CD4-positive, alpha-beta T cell treated with Interleukin-1 beta for 1 hour (primary cell): ENCODE measurements around the gene GATAD2B.
"Not testable (repeated sequence)": the region's sequence is repeated elsewhere in the genome, so short reads cannot be mapped to it uniquely, and the experiment has no call there.

Experiments used
- DNase-seq, 2 donors: peaks; one replicate each; pipeline ENCODE4 v3.0.0-alpha.2; 2020 to 2022

The GATAD2B gene

GRCh38 chr1:153793973-153794615 is 128.7 kb downstream of the GATAD2B start:
- no peak for DNase-seq

GRCh38 chr1:153793261-153793972 is 129.4 kb downstream of the GATAD2B start:
- no peak for DNase-seq

- DNase-seq, result no peak
These were observed 130.1 kb downstream of the GATAD2B start for GRCh38 chr1:153792631-153793041.

GRCh38 chr1:153791648-153792253 is 131.0 kb downstream of the GATAD2B start:
- peak in 1 of 2 donors; percentile 52 for DNase-seq

- peak; percentile 41 to 72 for DNase-seq
These were observed 131.7 kb downstream of the GATAD2B start for GRCh38 chr1:153790966-153791647.

GRCh38 chr1:153790313-153790965 is 132.3 kb downstream of the GATAD2B start:
- DNase-seq, result peak in 1 of 2 donors; percentile 53

- DNase-seq, result no peak
These were observed 133.2 kb downstream of the GATAD2B start for GRCh38 chr1:153789478-153790034.

- DNase-seq, result no peak
These were observed 136.6 kb downstream of the GATAD2B start for GRCh38 chr1:153786038-153786790.

GRCh38 chr1:153783233-153784190 is 139.3 kb downstream of the GATAD2B start:
- peak; percentile 92 for DNase-seq

GRCh38 chr1:153782648-153783047 is 140.1 kb downstream of the GATAD2B start:
- DNase-seq, result not testable (repeated sequence)

- no peak for DNase-seq
These were observed 142.2 kb downstream of the GATAD2B start for GRCh38 chr1:153780551-153780950.

- DNase-seq, result no peak
These were observed 142.8 kb downstream of the GATAD2B start for GRCh38 chr1:153779781-153780541.

- DNase-seq, result no peak
These were observed 143.8 kb downstream of the GATAD2B start for GRCh38 chr1:153778824-153779519.

- DNase-seq, result no peak
These were observed 144.5 kb downstream of the GATAD2B start for GRCh38 chr1:153778051-153778823.

GRCh38 chr1:153777648-153778047 is 145.1 kb downstream of the GATAD2B start:
- no peak for DNase-seq

- no peak for DNase-seq
These were observed 145.9 kb downstream of the GATAD2B start for GRCh38 chr1:153776845-153777370.

GRCh38 chr1:153776352-153776751 is 146.4 kb downstream of the GATAD2B start:
- DNase-seq, result no peak
